K562 (cell line): ENCODE results near the gene TIMM8A. TPM values are rescaled to one million over a fixed set of nuclear protein-coding genes. Genes with fewer than 3 reads are reported as not detected.

Experiments
- BHLHE40 ChIP-seq: IDR thresholded peaks from 2 replicates; pipeline ENCODE4 v1.6.1; 2011; ENCODE audit warnings: low read length, improper control_type of control experiment
- BRF1 ChIP-seq: IDR thresholded peaks from 3 replicates; pipeline ENCODE4 v1.6.1; 2011; ENCODE audit warnings: borderline replicate concordance, mild to moderate bottlenecking; ENCODE audit not compliant: insufficient read length; ENCODE audit errors: extremely low read depth
- FOXP1 ChIP-seq: sonication (generic); formaldehyde crosslinking; IDR thresholded peaks from 2 replicates; pipeline ENCODE4 v1.8.0; 2022; ENCODE audit warnings: mild to moderate bottlenecking, missing genetic modification reagents
- MAFK ChIP-seq: IDR thresholded peaks from 2 replicates; pipeline ENCODE4 v1.6.1; 2011; ENCODE audit warnings: low read length, improper control_type of control experiment
- NFE2L1 ChIP-seq: fragments of 450-650 bp; IDR thresholded peaks from 2 replicates; pipeline ENCODE4 v1.6.1; 2016; ENCODE audit warnings: missing genetic modification characterization, low read depth, mild to moderate bottlenecking, missing compliant biosample characterization, moderate library complexity, borderline replicate concordance
- PHTF2 ChIP-seq: fragments of 250-450 bp; sonication (Bioruptor Pico); IDR thresholded peaks from 2 replicates; pipeline ENCODE4 v1.5.0; 2021; ENCODE audit warnings: mild to moderate bottlenecking
- REST ChIP-seq, 2 experiments: fragments of 450-650 bp; formaldehyde crosslinking in 1 of 2; IDR thresholded peaks; 2 replicates each; pipeline versions ENCODE4 v1.4.0 to v1.6.1; 2014 to 2020; ENCODE audit warnings: mild to moderate bottlenecking in 2 of 2, borderline replicate concordance in 1 of 2, low read depth in 1 of 2
- RUNX1 ChIP-seq: sonication (generic); IDR thresholded peaks from 2 replicates; pipeline ENCODE4 v1.6.1; 2016; ENCODE audit warnings: antibody characterized with exemption, low read depth
- SMAD3 ChIP-seq: fragments of 450-650 bp; formaldehyde crosslinking; conservative IDR thresholded peaks from 2 replicates; pipeline ENCODE4 v1.4.0; 2020; ENCODE audit warnings: mild to moderate bottlenecking
- SMARCA4 ChIP-seq: fragments of 450-650 bp; IDR thresholded peaks from 2 replicates; pipeline ENCODE4 v1.6.1; 2016
- TAF7 ChIP-seq: fragments of 450-650 bp; IDR thresholded peaks from 2 replicates; pipeline ENCODE4 v1.6.1; 2016; ENCODE audit warnings: missing genetic modification characterization, missing compliant biosample characterization
- TRIM28 ChIP-seq: fragments of 450-650 bp; IDR thresholded peaks from 2 replicates; pipeline ENCODE4 v1.6.1; 2017
- ZBTB7A ChIP-seq: IDR thresholded peaks from 2 replicates; pipeline ENCODE4 v1.6.1; 2011; ENCODE audit warnings: low read depth, mild to moderate bottlenecking, low read length, moderate library complexity, borderline replicate concordance; ENCODE audit not compliant: control insufficient read depth
- ZEB2 ChIP-seq: fragments of 450-650 bp; IDR thresholded peaks from 2 replicates; pipeline ENCODE4 v1.6.1; 2016
- ZNF121 ChIP-seq: sonication (generic); formaldehyde crosslinking; conservative IDR thresholded peaks from 2 replicates; pipeline ENCODE4 v1.8.0; 2022; ENCODE audit warnings: missing genetic modification reagents
- ZNF134 ChIP-seq: fragments of 250-450 bp; sonication (Bioruptor Pico); conservative IDR thresholded peaks from 2 replicates; pipeline ENCODE4 v1.4.0; 2020
- ZNF253 ChIP-seq: fragments of 250-450 bp; sonication (Bioruptor Pico); conservative IDR thresholded peaks from 2 replicates; pipeline ENCODE4 v1.6.1; 2021; ENCODE audit warnings: mild to moderate bottlenecking
- ZNF282 ChIP-seq: sonication (generic); formaldehyde crosslinking; IDR thresholded peaks from 2 replicates; pipeline ENCODE4 v1.8.1; 2023; ENCODE audit warnings: missing genetic modification reagents
- ZNF354B ChIP-seq: fragments of 250-450 bp; sonication (Bioruptor Pico); IDR thresholded peaks from 2 replicates; pipeline ENCODE4 v1.4.0; 2020
- ZNF445 ChIP-seq: fragments of 250-450 bp; sonication (Bioruptor Pico); IDR thresholded peaks from 2 replicates; pipeline ENCODE4 v1.4.0; 2020; ENCODE audit warnings: low read depth, mild to moderate bottlenecking, moderate library complexity
- ZNF830 ChIP-seq: fragments of 250-450 bp; sonication (Bioruptor Pico); IDR thresholded peaks from 2 replicates; pipeline ENCODE4 v1.5.0; 2021; ENCODE audit warnings: mild to moderate bottlenecking
- polyA plus RNA-seq, 8 experiments: library from polyadenylated mRNA; depleted of rRNA in 4 of 8; stranded (reverse) in 5 of 8; unstranded in 3 of 8; fragments of >200 nt; fragmentation: Nextera tagmentation in 2 of 8; fragmentation: Illumina TruSeq in 1 of 8; extraction: Ambion mirVana in 2 of 8; extraction: Trizol in 1 of 8; gene quantifications; 2 replicates each; pipeline versions ENCODE4 v1.2.1 to v1.2.3, GENCODE V29; 2011 to 2014; ENCODE audit warnings: inconsistent platforms in 1 of 8, missing spikeins in 1 of 8
- total RNA-seq, 7 experiments: library from RNA; depleted of rRNA in 6 of 7; stranded (reverse); fragments of >200 nt in 6 of 7; fragmentation: Illumina TruSeq in 2 of 7; extraction: Trizol in 2 of 7; gene quantifications; 2 replicates each; pipeline versions ENCODE4 v1.2.1 to v1.2.3, GENCODE V29; 2011 to 2021; ENCODE audit warnings: low replicate concordance in 1 of 7
- TF ChIP-seq, protein P1 (sequence below): fragments of 250-450 bp; sonication (Bioruptor Pico); IDR thresholded peaks from 2 replicates; pipeline ENCODE4 v1.4.0; 2020; ENCODE audit warnings: mild to moderate bottlenecking

TIMM8A gene
- total and polyA plus RNA-seq, 9 of the 15 experiments (the other 6 are each of a cell fraction or from before 2014, with no cell fraction given), result 10.9 to 132 (median 41.1) TPM

GRCh38 chrX:101348452-101349192 lies at the start of gene TIMM8A (continued):
- TF ChIP-seq REST (IDR thresholded peaks at IDR 0.05; ENCODE audit: borderline replicate concordance) (peak; percentile 60), REST (CRISPR knock-in tag; IDR thresholded peaks at IDR 0.05; ENCODE audit: low read depth) (peak; percentile 48; the same call in 1 of the 2 replicates), TRIM28 (no peak), ZNF134 (no peak), NFE2L1 (tag) (no peak), BRF1 (no peak), ZNF253 (no peak), PHTF2 (CRISPR knock-in tag) (no peak), FOXP1 (CRISPR knock-in tag) (peak; percentile 67; the same call in 1 of the 2 replicates), SMARCA4 (no peak), MAFK (no peak), ZNF830 (CRISPR knock-in tag) (no peak), ZNF445 (no peak), BHLHE40 (peak; percentile 64), RUNX1 (no peak), ZNF282 (CRISPR knock-in tag) (no peak), ZNF121 (no peak), ZEB2 (0 out of 2 replicates have a peak, but pooled peaks have one; percentile 57), ZNF354B (CRISPR knock-in tag) (no peak), ZBTB7A (no peak), SMAD3 (CRISPR knock-in tag) (no peak), TAF7 (tag) (no peak)
- TF ChIP-seq, protein P1, sequence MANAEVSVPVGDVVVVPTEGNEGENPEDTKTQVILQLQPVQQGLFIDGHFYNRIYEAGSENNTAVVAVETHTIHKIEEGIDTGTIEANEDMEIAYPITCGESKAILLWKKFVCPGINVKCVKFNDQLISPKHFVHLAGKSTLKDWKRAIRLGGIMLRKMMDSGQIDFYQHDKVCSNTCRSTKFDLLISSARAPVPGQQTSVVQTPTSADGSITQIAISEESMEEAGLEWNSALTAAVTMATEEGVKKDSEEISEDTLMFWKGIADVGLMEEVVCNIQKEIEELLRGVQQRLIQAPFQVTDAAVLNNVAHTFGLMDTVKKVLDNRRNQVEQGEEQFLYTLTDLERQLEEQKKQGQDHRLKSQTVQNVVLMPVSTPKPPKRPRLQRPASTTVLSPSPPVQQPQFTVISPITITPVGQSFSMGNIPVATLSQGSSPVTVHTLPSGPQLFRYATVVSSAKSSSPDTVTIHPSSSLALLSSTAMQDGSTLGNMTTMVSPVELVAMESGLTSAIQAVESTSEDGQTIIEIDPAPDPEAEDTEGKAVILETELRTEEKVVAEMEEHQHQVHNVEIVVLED (CRISPR knock-in tag), result no peak
